HG03571 (cell line): ENCODE measurements around the gene INPP5A.
"Not testable (repeated sequence)": the region's sequence is repeated elsewhere in the genome, so short reads cannot be mapped to it uniquely, and the experiment has no call there.

ENCODE experiments used
- ATAC-seq: cut with Tn5 transposase; IDR thresholded peaks from one replicate; pipeline ENCODE4 v1.9.1; 2021; ENCODE audit not compliant: unreplicated experiment

Gene INPP5A

DNA sequence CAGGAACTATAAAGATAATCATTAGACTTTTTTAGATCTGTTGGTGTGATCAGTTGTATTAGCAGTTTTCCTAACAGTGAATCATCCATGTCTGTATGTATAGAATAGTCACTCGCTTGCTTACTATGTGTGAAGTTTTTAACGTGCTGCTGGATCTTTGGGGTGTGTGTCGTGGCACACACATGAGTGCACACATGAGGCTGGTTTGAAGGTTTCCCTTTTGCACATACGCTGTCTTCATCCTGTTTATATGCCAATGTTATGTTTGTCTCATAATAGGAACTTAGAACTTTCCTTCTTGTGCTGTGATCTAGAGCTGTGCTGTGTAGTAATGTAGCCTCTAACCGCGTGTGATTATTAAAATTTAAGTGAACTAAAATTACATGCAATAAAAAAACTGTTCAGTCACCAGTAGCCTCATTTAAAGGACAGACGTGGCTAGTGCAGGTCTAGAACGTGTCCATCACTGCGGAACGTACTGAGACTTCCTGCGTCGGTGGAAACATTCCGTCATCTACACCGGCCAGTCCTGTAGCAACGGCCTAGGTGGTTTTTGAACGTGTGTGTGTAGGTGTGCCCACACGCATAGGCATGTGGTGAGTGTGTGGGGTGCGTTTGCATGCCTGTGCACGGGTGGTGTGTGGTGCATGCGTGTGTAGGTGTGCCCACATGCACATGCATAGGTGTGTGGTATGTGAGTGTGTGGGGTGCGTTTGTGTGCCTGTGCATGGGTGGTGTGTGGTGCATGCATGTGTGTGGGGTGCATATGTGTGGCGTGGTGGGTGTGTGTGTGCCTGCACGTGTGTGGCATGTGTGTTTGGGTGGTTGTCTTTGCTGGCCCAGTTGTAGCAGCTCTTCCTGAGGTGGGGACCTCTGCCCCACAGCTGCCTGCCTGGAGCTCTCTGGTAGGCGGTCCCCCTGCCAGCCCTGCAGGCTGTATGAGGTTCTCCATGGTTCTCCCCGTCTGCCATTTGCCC lies 56.6 kb downstream of the INPP5A start:
- peak; percentile 67 for ATAC-seq

DNA sequence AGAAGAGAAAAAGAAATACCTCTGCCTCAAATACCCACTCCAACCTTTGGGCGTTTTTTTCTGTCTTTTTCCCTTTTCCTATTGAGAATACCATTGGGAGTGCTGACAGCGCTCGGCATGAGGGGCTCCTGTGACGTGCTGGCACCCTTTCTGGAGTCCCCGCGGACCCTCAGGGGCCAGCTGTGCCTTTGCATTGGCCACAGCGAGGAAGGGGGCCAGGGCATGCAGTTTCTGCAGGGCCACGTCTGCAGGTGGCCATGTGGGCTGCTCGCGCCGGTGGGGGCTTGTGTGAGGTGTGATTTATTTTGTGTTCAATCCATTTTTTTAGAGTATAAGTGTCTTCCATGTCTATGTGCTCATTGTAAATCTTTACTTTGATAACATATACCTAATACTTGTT lies 57.4 kb downstream of the INPP5A start:
- ATAC-seq: no peak

- ATAC-seq: no peak
Measured at GRCh38 chr10:132595854-132596253, 58.3 kb downstream of the INPP5A start.

GRCh38 chr10:132596742-132597279 lies 59.2 kb downstream of the INPP5A start:
- ATAC-seq: no peak

DNA sequence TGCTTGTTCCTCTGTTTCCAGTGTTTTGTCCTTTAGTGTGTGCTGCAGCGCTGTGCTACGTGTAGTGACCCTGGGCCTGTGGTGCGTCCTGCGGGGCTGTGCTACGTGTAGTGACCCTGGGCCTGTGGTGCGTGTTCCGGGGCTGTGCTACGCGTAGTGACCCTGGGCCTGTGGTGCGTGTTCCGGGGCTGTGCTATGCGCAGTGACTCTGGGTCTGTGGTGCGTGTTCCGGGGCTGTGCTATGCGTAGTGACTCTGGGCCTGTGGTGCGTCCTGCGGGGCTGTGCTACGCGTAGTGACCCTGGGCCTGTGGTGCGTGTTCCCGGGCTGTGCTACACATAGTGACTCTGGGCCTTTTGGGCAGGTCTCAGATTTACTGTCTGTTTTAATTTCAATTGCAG lies 60.1 kb downstream of the INPP5A start:
- ATAC-seq: no peak

- not testable (repeated sequence) for ATAC-seq
Measured at GRCh38 chr10:132599023-132599618, 61.5 kb downstream of the INPP5A start.

- no peak for ATAC-seq
Measured at GRCh38 chr10:132599732-132600131, 62.1 kb downstream of the INPP5A start.

- no peak for ATAC-seq
Measured at GRCh38 chr10:132600416-132600815, 62.8 kb downstream of the INPP5A start.

- no peak for ATAC-seq
Measured at GRCh38 chr10:132601567-132601966, 64.0 kb downstream of the INPP5A start.

GRCh38 chr10:132602614-132603013 lies 65.0 kb downstream of the INPP5A start:
- no peak for ATAC-seq

DNA sequence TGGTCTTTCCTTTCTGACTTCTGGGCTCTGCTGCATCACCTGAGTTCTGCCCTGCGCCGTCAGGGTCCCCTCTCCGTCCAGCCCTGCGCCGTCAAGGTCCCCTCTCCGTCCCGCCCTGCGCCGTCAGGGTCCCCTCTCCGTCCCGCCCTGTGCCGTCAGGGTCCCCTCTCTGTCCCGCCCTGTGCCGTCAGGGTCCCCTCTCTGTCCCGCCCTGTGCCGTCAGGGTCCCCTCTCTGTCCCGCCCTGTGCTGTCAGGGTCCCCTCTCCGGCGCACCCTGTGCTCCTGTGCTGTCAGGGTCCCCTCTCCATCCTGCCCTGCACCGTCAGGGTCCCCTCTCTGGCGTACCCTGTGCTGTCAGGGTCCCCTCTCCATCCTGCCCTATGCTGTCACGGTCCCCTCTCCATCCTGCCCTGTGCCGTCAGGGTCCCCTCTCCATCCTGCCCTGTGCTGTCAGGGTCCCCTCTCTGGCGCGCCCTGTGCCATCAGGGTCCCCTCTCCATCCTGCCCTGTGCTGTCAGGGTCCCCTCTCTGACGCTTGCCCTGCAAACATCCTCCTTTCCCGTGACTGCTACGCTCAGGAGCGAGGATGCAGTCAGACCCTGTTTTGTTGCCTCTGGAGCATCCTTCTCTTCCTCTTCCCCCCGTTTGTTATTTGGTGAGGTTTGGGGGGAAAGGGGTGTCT lies 66.4 kb downstream of the INPP5A start:
- no peak for ATAC-seq

GRCh38 chr10:132604686-132605085 lies 67.1 kb downstream of the INPP5A start:
- no peak for ATAC-seq

DNA sequence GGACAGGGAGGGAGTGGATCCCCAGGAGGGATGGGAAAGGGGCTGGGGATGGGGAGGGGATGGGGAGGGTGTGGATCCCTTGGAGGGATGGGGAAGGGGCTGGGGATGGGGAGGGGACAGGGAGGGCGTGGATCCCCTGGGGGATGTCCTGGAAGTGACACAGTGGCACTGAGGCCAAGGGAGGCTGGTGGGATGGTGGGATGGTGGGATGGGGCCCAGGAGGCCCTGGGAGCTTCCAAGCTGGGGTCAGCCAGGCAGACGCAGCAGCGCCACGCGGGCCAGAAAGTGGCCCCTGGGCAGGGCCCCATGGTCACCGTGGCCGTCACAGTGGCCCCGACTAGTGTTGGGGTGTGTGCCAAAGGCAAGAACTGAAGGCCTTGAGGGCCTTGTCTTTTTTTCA lies 67.8 kb downstream of the INPP5A start:
- no peak for ATAC-seq

GRCh38 chr10:132606031-132606491 lies 68.5 kb downstream of the INPP5A start:
- no peak for ATAC-seq

DNA sequence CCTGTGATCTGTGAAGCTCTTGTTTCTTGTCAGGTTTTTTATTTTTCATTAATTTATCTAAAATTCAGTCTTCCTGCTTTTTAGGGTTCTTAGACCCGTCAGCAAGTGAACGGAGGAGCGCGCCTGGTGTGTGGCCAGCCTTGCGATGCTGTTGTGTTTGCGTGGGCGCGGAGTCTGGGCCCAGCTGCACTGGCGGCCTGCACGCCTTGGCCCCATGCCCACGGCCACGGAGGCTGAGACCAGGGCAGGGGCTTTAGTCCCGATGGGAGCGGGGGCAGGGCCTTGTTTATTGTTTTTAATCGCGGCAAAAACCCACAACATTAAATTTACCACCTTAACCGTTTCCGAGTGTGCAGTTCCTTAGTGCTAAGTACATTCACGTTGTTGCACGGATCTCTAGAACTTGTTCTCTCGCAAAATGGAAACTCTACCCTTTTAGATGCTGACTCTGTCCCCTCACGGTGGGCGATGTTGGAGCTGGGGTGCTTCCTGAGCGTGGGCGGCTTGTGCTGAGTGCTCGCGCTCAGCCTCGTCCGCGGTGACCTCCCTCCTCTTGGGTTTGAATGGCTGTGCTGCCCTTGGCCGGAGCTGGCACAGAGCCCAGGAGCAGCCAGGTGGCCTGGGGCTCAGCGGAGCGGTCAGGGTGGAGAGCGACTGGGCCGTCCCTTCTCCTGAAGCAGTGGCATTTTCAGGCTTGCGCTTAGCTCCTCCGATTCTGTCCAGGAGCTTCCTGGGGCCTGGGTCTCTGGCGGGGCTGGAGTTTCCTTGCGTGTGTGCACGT lies 69.1 kb downstream of the INPP5A start:
- ATAC-seq: no peak

- ATAC-seq: no peak
Measured at GRCh38 chr10:132607491-132607890, 69.9 kb downstream of the INPP5A start.

DNA sequence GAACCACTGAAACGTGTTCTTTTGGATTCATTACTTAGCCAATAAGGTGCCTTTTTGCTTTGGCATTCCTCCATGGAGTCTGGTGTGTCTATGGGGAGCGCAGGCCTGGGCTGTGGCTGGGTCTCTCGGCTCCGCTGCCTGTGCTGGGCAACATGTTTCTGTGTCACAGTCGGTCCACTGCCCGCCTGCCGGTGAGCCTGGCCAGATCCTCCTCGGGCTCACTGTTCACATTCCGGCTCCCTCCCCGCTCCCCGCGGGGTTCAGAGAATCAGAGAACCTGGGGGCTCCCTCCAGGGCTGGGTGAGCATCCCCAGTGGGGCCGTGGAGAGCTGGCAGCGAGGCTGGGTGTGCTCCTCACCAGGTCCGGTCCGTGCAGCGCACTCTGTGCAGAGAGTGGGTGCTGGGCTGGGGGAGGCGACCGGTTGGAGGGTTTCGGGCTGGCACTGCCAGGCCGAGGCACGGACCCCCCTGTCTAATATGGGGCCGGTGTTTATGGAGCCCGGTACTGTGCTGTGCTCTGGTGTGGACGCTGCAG lies 70.4 kb downstream of the INPP5A start:
- no peak for ATAC-seq

- no peak for ATAC-seq
Measured at GRCh38 chr10:132608511-132609195, 71.1 kb downstream of the INPP5A start.

- no peak for ATAC-seq
Measured at GRCh38 chr10:132609211-132609610, 71.6 kb downstream of the INPP5A start.
